K562 (cell line): ENCODE data around the gene JMY. TPM values are rescaled to one million over a fixed set of nuclear protein-coding genes. Genes with fewer than 3 reads are reported as not detected.

Experiments
- ATAC-seq: fragments of 200-7000 bp; cut with Tn5 transposase; 3 replicates; pipeline ENCODE4 v1.9.1; 2020; ENCODE audit warnings: moderate library complexity
- BruUV-seq: library from RNA; stranded (reverse); fragments of 400-500 nt; replicated peaks from 2 replicates; lab custom pipeline; 2021; lab: Mats Ljungman, UMichigan
- CTCF ChIA-PET: fragments of 300-600 bp; formaldehyde crosslinking; extraction: SDS; loops from one replicate; lab custom pipeline; 2021; ENCODE audit warnings: low intra/inter-chr PET ratio; lab: Yijun Ruan, JAX
- POLR2A ChIA-PET: fragments of 300-600, 350-650 bp; sonication (Branson Sonifier 250); formaldehyde crosslinking; extraction: SDS; loops from one replicate; lab custom pipeline; 2021; ENCODE audit warnings: antibody characterized with exemption, inconsistent platforms; lab: Yijun Ruan, JAX
- DNase-seq, 4 experiments: peaks; one replicate each; pipeline versions ENCODE4 v3.0.0 to v3.0.0-alpha.2; 2011 to 2018; ENCODE audit warnings: low spot score in 3 of 4, mixed read lengths in 3 of 4; ENCODE audit errors: extremely low read depth in 1 of 4
- FAIRE-seq: peaks from 2 replicates; lab custom pipeline; 2011; peaks lifted over from hg19 to GRCh38; lab: Jason Lieb, UNC
- H2AFZ ChIP-seq: 2 replicates; pipeline ENCODE4 v1.6.0; 2011; ENCODE audit warnings: low read depth, low read length, control low read depth, inconsistent platforms
- H3K27ac ChIP-seq: fragments of 200-600 bp; 3 replicates; pipeline ENCODE4 v1.8.0; 2011; ENCODE audit warnings: low read depth, mild to moderate bottlenecking, control low read depth, inconsistent platforms, low read length, moderate library complexity, mixed read lengths; ENCODE audit errors: extremely low read depth
- H3K27me3 ChIP-seq, 2 experiments: fragments of 300-600 bp in 1 of 2; 2 replicates in 1 of 2; 3 replicates in 1 of 2; pipeline versions ENCODE4 v1.6.0 to v1.8.0; 2011; ENCODE audit warnings: inconsistent platforms in 2 of 2, low read length in 2 of 2, mild to moderate bottlenecking in 1 of 2, mixed read lengths in 1 of 2, moderate library complexity in 1 of 2; ENCODE audit not compliant: control insufficient read depth in 2 of 2, insufficient read depth in 2 of 2
- H3K36me3 ChIP-seq: fragments of 300-600 bp; 3 replicates; pipeline ENCODE4 v1.8.0; 2011; ENCODE audit warnings: mild to moderate bottlenecking, low read length, inconsistent platforms; ENCODE audit not compliant: control insufficient read depth, insufficient read depth
- H3K4me1 ChIP-seq, 2 experiments: fragments of 200-600 bp in 1 of 2; replicated peaks in 1 of 2; 2 replicates in 1 of 2; 3 replicates in 1 of 2; pipeline versions ENCODE4 v1.5.1 to v1.8.0; 2011; ENCODE audit warnings: inconsistent platforms in 2 of 2, low read length in 2 of 2, mild to moderate bottlenecking in 1 of 2, mixed read lengths in 1 of 2, moderate library complexity in 1 of 2; ENCODE audit not compliant: control insufficient read depth in 2 of 2, insufficient read depth in 2 of 2
- H3K4me2 ChIP-seq: 2 replicates; pipeline ENCODE4 v1.6.1; 2011; ENCODE audit warnings: low read length, control low read depth, inconsistent platforms, mixed read lengths; ENCODE audit not compliant: insufficient read depth
- H3K4me3 ChIP-seq: fragments of 200-600 bp; sonication (generic), shearing (Covaris generic); 2 replicates; pipeline ENCODE4 v1.5.1; 2016; ENCODE audit warnings: control low read depth, inconsistent platforms
- H3K79me2 ChIP-seq: fragments of 200-600 bp; 3 replicates; pipeline ENCODE4 v1.8.0; 2011; ENCODE audit warnings: low read length, inconsistent platforms; ENCODE audit not compliant: control insufficient read depth, insufficient read depth
- H3K9ac ChIP-seq, 2 experiments: 2 replicates each; pipeline versions ENCODE4 v1.6.0 to v1.6.1; 2011; ENCODE audit warnings: low read depth in 2 of 2, low read length in 2 of 2, control low read depth in 1 of 2, inconsistent platforms in 1 of 2, mild to moderate bottlenecking in 1 of 2, mixed read lengths in 1 of 2; ENCODE audit not compliant: insufficient read depth in 1 of 2
- H3K9me1 ChIP-seq: one replicate; pipeline ENCODE4 v1.6.0; 2011; ENCODE audit warnings: inconsistent platforms, mild to moderate bottlenecking, low read length, moderate library complexity; ENCODE audit not compliant: control insufficient read depth, insufficient read depth
- H3K9me3 ChIP-seq: replicated peaks from 2 replicates; pipeline ENCODE4 v1.5.1; 2011; ENCODE audit warnings: low read depth, low read length, inconsistent platforms; ENCODE audit not compliant: control insufficient read depth, insufficient read depth
- H4K20me1 ChIP-seq: replicated peaks from 2 replicates; pipeline ENCODE4 v1.6.1; 2011; ENCODE audit warnings: low read length, inconsistent platforms, mixed read lengths; ENCODE audit not compliant: control insufficient read depth, insufficient read depth
- ADNP ChIP-seq: fragments of 200-800 bp; sonication (Bioruptor generic); IDR thresholded peaks from 2 replicates; pipeline ENCODE4 v1.6.1; 2016; ENCODE audit warnings: missing genetic modification characterization, missing compliant biosample characterization
- MAZ ChIP-seq, 2 experiments: fragments of 450-650 bp in 1 of 2; sonication (generic) in 1 of 2; formaldehyde crosslinking; IDR thresholded peaks in 1 of 2; conservative IDR thresholded peaks in 1 of 2; 2 replicates each; pipeline versions ENCODE4 v1.4.0 to v1.5.0; 2020; ENCODE audit warnings: mild to moderate bottlenecking in 1 of 2, missing genetic modification reagents in 1 of 2
- MCM7 ChIP-seq, 2 experiments: fragments of 450-650 bp; IDR thresholded peaks; 2 replicates each; pipeline ENCODE4 v1.6.1; 2016 to 2018
- PHTF2 ChIP-seq: fragments of 250-450 bp; sonication (Bioruptor Pico); IDR thresholded peaks from 2 replicates; pipeline ENCODE4 v1.5.0; 2021; ENCODE audit warnings: mild to moderate bottlenecking
- SMARCA4 ChIP-seq: fragments of 450-650 bp; IDR thresholded peaks from 2 replicates; pipeline ENCODE4 v1.6.1; 2016
- ZNF41 ChIP-seq: fragments of 250-450 bp; sonication (Bioruptor Pico); conservative IDR thresholded peaks from 2 replicates; pipeline ENCODE4 v1.4.0; 2020; ENCODE audit warnings: mild to moderate bottlenecking
- ZNF592 ChIP-seq: fragments of 450-650 bp; IDR thresholded peaks from 2 replicates; pipeline ENCODE4 v1.6.1; 2017; ENCODE audit warnings: antibody characterized with exemption, mild to moderate bottlenecking
- WGBS: fragments of 100-300 bp; shearing (Covaris generic); methylation state at CpG from one replicate; pipeline ENCODE4 v1.1.6; 2016; ENCODE audit warnings: low coverage, mixed read lengths; ENCODE audit not compliant: insufficient coverage; ENCODE audit errors: missing lambda C conversion rate; 5-methylcytosine and 5-hydroxymethylcytosine counted together
- in situ Hi-C: fragments of 300-500 bp; cut with MboI; formaldehyde crosslinking; loops from 4 replicates; pipeline ENCODE4 v1.15.0; 2018; ENCODE audit warnings: inconsistent platforms, mixed read lengths
- intact Hi-C: fragments of 100-400 bp; cut with micrococcal nuclease; formaldehyde crosslinking; loops from 2 replicates; pipeline ENCODE4 v1.14.2; 2022
- polyA plus RNA-seq, 8 experiments: library from polyadenylated mRNA; depleted of rRNA in 4 of 8; stranded (reverse) in 5 of 8; unstranded in 3 of 8; fragments of >200 nt; fragmentation: Nextera tagmentation in 2 of 8; fragmentation: Illumina TruSeq in 1 of 8; extraction: Ambion mirVana in 2 of 8; extraction: Trizol in 1 of 8; gene quantifications; 2 replicates each; pipeline versions ENCODE4 v1.2.1 to v1.2.3, GENCODE V29; 2011 to 2014; ENCODE audit warnings: inconsistent platforms in 1 of 8, missing spikeins in 1 of 8
- total RNA-seq, 7 experiments: library from RNA; depleted of rRNA in 6 of 7; stranded (reverse); fragments of >200 nt in 6 of 7; fragmentation: Illumina TruSeq in 2 of 7; extraction: Trizol in 2 of 7; gene quantifications; 2 replicates each; pipeline versions ENCODE4 v1.2.1 to v1.2.3, GENCODE V29; 2011 to 2021; ENCODE audit warnings: low replicate concordance in 1 of 7
- TF ChIP-seq, protein P1 (sequence below): IDR thresholded peaks from 2 replicates; pipeline ENCODE4 v1.6.1; 2011; ENCODE audit not compliant: insufficient read length; ENCODE audit errors: extremely low read depth
- TF ChIP-seq, protein P2 (sequence below), 2 experiments: fragments of 450-650 bp; formaldehyde crosslinking in 1 of 2; IDR thresholded peaks; 2 replicates each; pipeline versions ENCODE4 v1.4.0 to v1.6.1; 2014 to 2020; ENCODE audit warnings: mild to moderate bottlenecking in 2 of 2, borderline replicate concordance in 1 of 2, low read depth in 1 of 2

The JMY gene
- total and polyA plus RNA-seq, 9 of the 15 experiments (the other 6 are each of a cell fraction or from before 2014, with no cell fraction given), result 1.1 to 5.5 (median 3.7) TPM

GRCh38 chr5:79346420-79346824 lies 110.5 kb downstream of the JMY start:
- peaks cover 0 to 8% of the 10 kb centered on the region in 2 experiments; a peak in 2 of 5 replicates for H3K4me1 ChIP-seq
- no TSS peak for BruUV-seq
- H3K36me3 ChIP-seq, result no peaks in the 10 kb centered on the region
- peak; percentile 54 to 65 (median 60) for DNase-seq
- intact Hi-C loops (loop anchor here (10.0 kb wide), 1 partner anchor 118 kb away; no protein-coding TSS in a partner anchor), in situ Hi-C loops (no loop called here)
- peak overlapping the region; percentile 61; the same call in 1 of the 2 replicates for H2AFZ ChIP-seq
- peak; percentile 90 for FAIRE-seq
- no peaks in the 10 kb centered on the region for H3K9me1 ChIP-seq
- CTCF ChIA-PET, result no interaction called here
- no peaks in the 10 kb centered on the region for H4K20me1 ChIP-seq
- peak; percentile 93 for ATAC-seq
- no peak overlapping the region for H3K4me3 ChIP-seq
- H3K9me3 ChIP-seq, result no peaks in the 10 kb centered on the region
- no peaks in the 10 kb centered on the region; a peak in 2 of 5 replicates for H3K27me3 ChIP-seq
- H3K79me2 ChIP-seq, result no peaks in the 10 kb centered on the region
- 11% methylated on average over 6 of the region's 6 CpGs for WGBS
- POLR2A ChIA-PET, result interaction anchor here (0.6 to 1.3 kb wide), 2 partner anchors 14 to 466 kb away, joined by 4 read pairs; no protein-coding TSS in a partner anchor
- H3K27ac ChIP-seq, result no peak overlapping the region
- H3K9ac ChIP-seq, result no peak overlapping the region
- H3K4me2 ChIP-seq, result no peak overlapping the region
- TF ChIP-seq SMARCA4 (peak; percentile 76), ZNF592 (peak; percentile 79), ZNF41 (CRISPR knock-in tag) (no peak), PHTF2 (no peak), MCM7 (IDR thresholded peaks at IDR 0.05) (no peak), ADNP (tag) (no peak), MAZ (CRISPR knock-in tag; conservative IDR thresholded peaks at IDR 0.05 in 1 of 2, IDR thresholded peaks at IDR 0.05 in 1 of 2) (no peak)
- TF ChIP-seq, protein P1, sequence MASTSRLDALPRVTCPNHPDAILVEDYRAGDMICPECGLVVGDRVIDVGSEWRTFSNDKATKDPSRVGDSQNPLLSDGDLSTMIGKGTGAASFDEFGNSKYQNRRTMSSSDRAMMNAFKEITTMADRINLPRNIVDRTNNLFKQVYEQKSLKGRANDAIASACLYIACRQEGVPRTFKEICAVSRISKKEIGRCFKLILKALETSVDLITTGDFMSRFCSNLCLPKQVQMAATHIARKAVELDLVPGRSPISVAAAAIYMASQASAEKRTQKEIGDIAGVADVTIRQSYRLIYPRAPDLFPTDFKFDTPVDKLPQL, result no peak
- TF ChIP-seq, protein P2, sequence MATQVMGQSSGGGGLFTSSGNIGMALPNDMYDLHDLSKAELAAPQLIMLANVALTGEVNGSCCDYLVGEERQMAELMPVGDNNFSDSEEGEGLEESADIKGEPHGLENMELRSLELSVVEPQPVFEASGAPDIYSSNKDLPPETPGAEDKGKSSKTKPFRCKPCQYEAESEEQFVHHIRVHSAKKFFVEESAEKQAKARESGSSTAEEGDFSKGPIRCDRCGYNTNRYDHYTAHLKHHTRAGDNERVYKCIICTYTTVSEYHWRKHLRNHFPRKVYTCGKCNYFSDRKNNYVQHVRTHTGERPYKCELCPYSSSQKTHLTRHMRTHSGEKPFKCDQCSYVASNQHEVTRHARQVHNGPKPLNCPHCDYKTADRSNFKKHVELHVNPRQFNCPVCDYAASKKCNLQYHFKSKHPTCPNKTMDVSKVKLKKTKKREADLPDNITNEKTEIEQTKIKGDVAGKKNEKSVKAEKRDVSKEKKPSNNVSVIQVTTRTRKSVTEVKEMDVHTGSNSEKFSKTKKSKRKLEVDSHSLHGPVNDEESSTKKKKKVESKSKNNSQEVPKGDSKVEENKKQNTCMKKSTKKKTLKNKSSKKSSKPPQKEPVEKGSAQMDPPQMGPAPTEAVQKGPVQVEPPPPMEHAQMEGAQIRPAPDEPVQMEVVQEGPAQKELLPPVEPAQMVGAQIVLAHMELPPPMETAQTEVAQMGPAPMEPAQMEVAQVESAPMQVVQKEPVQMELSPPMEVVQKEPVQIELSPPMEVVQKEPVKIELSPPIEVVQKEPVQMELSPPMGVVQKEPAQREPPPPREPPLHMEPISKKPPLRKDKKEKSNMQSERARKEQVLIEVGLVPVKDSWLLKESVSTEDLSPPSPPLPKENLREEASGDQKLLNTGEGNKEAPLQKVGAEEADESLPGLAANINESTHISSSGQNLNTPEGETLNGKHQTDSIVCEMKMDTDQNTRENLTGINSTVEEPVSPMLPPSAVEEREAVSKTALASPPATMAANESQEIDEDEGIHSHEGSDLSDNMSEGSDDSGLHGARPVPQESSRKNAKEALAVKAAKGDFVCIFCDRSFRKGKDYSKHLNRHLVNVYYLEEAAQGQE (IDR thresholded peaks at IDR 0.05; ENCODE audit: borderline replicate concordance), result no peak
- TF ChIP-seq, protein P2 (CRISPR knock-in tag; IDR thresholded peaks at IDR 0.05; ENCODE audit: low read depth), result no peak
